Islet precursor cell (in vitro differentiated cells): ENCODE results near the gene NDUFB3.

Experiments used
- DNase-seq: peaks from one replicate; pipeline ENCODE4 v3.0.0-alpha.2; 2018

The NDUFB3 gene

GRCh38 chr2:201130524-201131186, 58.9 kb downstream of the NDUFB3 start:
- no peak for DNase-seq

GRCh38 chr2:201132518-201132917, 60.7 kb downstream of the NDUFB3 start:
- DNase-seq, result no peak
